IMR-90 (cell line): ENCODE results near the gene HYAL3. TPM values are rescaled to one million over a fixed set of nuclear protein-coding genes. Genes with fewer than 3 reads are reported as not detected.

ENCODE experiments used
- ATAC-seq: fragments of 200-7000 bp; cut with Tn5 transposase; 2 replicates; pipeline ENCODE4 v1.9.1; 2020; ENCODE audit warnings: low read depth, mild to moderate bottlenecking, moderate library complexity
- BruUV-seq: library from RNA; stranded (reverse); fragments of 400-500 nt; replicated peaks from 2 replicates; lab custom pipeline; 2021; lab: Mats Ljungman, UMichigan
- CTCF ChIA-PET: fragments of 300-600 bp; formaldehyde crosslinking; extraction: SDS; loops from one replicate; lab custom pipeline; 2021; ENCODE audit warnings: antibody characterized with exemption; lab: Yijun Ruan, JAX
- POLR2A ChIA-PET: fragments of 300-600 bp; sonication (Branson Sonifier 250); formaldehyde crosslinking; loops from one replicate; lab custom pipeline; 2022; ENCODE audit warnings: antibody characterized with exemption; ENCODE audit not compliant: unreplicated experiment; lab: Charles Lee
- DNase-seq: peaks from one replicate; pipeline ENCODE4 v3.0.0; 2013
- H2AFZ ChIP-seq: replicated peaks from 2 replicates; pipeline ENCODE3; 2013; ENCODE audit warnings: low read length, mild to moderate bottlenecking; ENCODE audit not compliant: poor library complexity
- H2AK5ac ChIP-seq: 2 replicates; pipeline ENCODE4 v1.6.1; 2013; ENCODE audit warnings: low read depth, low read length, inconsistent platforms
- H2AK9ac ChIP-seq: replicated peaks from 2 replicates; pipeline ENCODE3; 2013; ENCODE audit warnings: mild to moderate bottlenecking, low read depth, low read length, moderate library complexity; ENCODE audit not compliant: poor library complexity
- H2BK120ac ChIP-seq: 2 replicates; pipeline ENCODE4 v1.6.1; 2013; ENCODE audit warnings: low read depth, low read length, inconsistent platforms
- H2BK15ac ChIP-seq: 3 replicates; pipeline ENCODE4 v1.6.1; 2013; ENCODE audit warnings: low read depth, low read length, inconsistent platforms
- H2BK20ac ChIP-seq: 2 replicates; pipeline ENCODE4 v1.6.1; 2013; ENCODE audit warnings: low read depth, mild to moderate bottlenecking, inconsistent platforms, low read length, moderate library complexity
- H2BK5ac ChIP-seq: 2 replicates; pipeline ENCODE4 v1.6.1; 2013; ENCODE audit warnings: mild to moderate bottlenecking, low read depth, low read length, inconsistent platforms; ENCODE audit not compliant: poor library complexity, severe bottlenecking
- H3K14ac ChIP-seq: replicated peaks from 2 replicates; pipeline ENCODE4 v1.6.1; 2013; ENCODE audit warnings: low read depth, low read length, inconsistent platforms
- H3K18ac ChIP-seq: 2 replicates; pipeline ENCODE4 v1.6.1; 2013; ENCODE audit warnings: low read depth, low read length, control low read depth
- H3K23ac ChIP-seq: 2 replicates; pipeline ENCODE4 v1.6.1; 2013; ENCODE audit warnings: low read depth, low read length, inconsistent platforms
- H3K27ac ChIP-seq: 2 replicates; pipeline ENCODE4 v1.5.1; 2013; ENCODE audit warnings: mild to moderate bottlenecking, control low read depth, low read length; ENCODE audit not compliant: insufficient read depth
- H3K27me3 ChIP-seq: 2 replicates; pipeline ENCODE4 v1.6.1; 2013; ENCODE audit warnings: low read length; ENCODE audit not compliant: control insufficient read depth, insufficient read depth
- H3K36me3 ChIP-seq: 2 replicates; pipeline ENCODE4 v1.6.1; 2013; ENCODE audit warnings: low read length, mixed read lengths; ENCODE audit not compliant: control insufficient read depth, insufficient read depth
- H3K4ac ChIP-seq: 2 replicates; pipeline ENCODE4 v1.6.1; 2013; ENCODE audit warnings: low read depth, low read length, inconsistent platforms
- H3K4me1 ChIP-seq: 2 replicates; pipeline ENCODE4 v1.6.1; 2013; ENCODE audit warnings: low read length, mixed read lengths; ENCODE audit not compliant: control insufficient read depth, insufficient read depth
- H3K4me2 ChIP-seq: 2 replicates; pipeline ENCODE4 v1.6.1; 2013; ENCODE audit warnings: low read depth, mild to moderate bottlenecking, control low read depth, low read length, moderate library complexity
- H3K4me3 ChIP-seq: 2 replicates; pipeline ENCODE4 v1.5.1; 2013; ENCODE audit warnings: low read depth, mild to moderate bottlenecking, control low read depth, low read length, moderate library complexity; ENCODE audit not compliant: insufficient read depth
- H3K56ac ChIP-seq: 2 replicates; pipeline ENCODE4 v1.6.1; 2013; ENCODE audit warnings: low read length, inconsistent platforms; ENCODE audit not compliant: insufficient read depth; ENCODE audit errors: extremely low read depth
- H3K79me1 ChIP-seq, 2 experiments: 2 replicates each; pipeline ENCODE4 v1.6.1; 2013; ENCODE audit warnings: low read length in 2 of 2, inconsistent platforms in 1 of 2, low read depth in 1 of 2
- H3K9ac ChIP-seq: 2 replicates; pipeline ENCODE4 v1.6.1; 2013; ENCODE audit warnings: low read depth, low read length, control low read depth
- H3K9me1 ChIP-seq: 2 replicates; pipeline ENCODE4 v1.6.1; 2013; ENCODE audit warnings: low read length, inconsistent platforms; ENCODE audit not compliant: insufficient read depth
- H3K9me3 ChIP-seq: 2 replicates; pipeline ENCODE4 v1.6.1; 2013; ENCODE audit warnings: low read length; ENCODE audit not compliant: control insufficient read depth, insufficient read depth
- H4K20me1 ChIP-seq: 2 replicates; pipeline ENCODE4 v1.6.1; 2013; ENCODE audit warnings: low read length, inconsistent platforms; ENCODE audit not compliant: insufficient read depth
- H4K5ac ChIP-seq: 2 replicates; pipeline ENCODE4 v1.6.1; 2013; ENCODE audit warnings: mild to moderate bottlenecking, low read depth, low read length, control low read depth
- H4K8ac ChIP-seq, 2 experiments: 2 replicates each; pipeline ENCODE4 v1.6.1; 2013; ENCODE audit warnings: low read depth in 2 of 2, low read length in 2 of 2, control low read depth in 1 of 2, inconsistent platforms in 1 of 2
- H4K91ac ChIP-seq: 2 replicates; pipeline ENCODE4 v1.6.1; 2013; ENCODE audit warnings: low read depth, low read length, inconsistent platforms; ENCODE audit not compliant: insufficient read depth
- BHLHE40 ChIP-seq: fragments of 150-350 bp; IDR thresholded peaks from 2 replicates; pipeline ENCODE4 v1.6.1; 2016; ENCODE audit warnings: mild to moderate bottlenecking, low read depth, low read length
- CEBPB ChIP-seq: IDR thresholded peaks from 2 replicates; pipeline ENCODE4 v1.6.1; 2012; ENCODE audit warnings: low read depth, low read length, improper control_type of control experiment
- CHD1 ChIP-seq: IDR thresholded peaks from 2 replicates; pipeline ENCODE4 v1.6.1; 2012; ENCODE audit warnings: low read depth, low read length, improper control_type of control experiment
- CTCF ChIP-seq: conservative IDR thresholded peaks from 2 replicates; pipeline ENCODE4 v1.5.1; 2012; ENCODE audit warnings: mild to moderate bottlenecking, low read depth, low read length, improper control_type of control experiment
- MAZ ChIP-seq: IDR thresholded peaks from 2 replicates; pipeline ENCODE4 v1.6.1; 2012; ENCODE audit warnings: low read depth, mild to moderate bottlenecking, low read length, improper control_type of control experiment, moderate library complexity, borderline replicate concordance
- MXI1 ChIP-seq: IDR thresholded peaks from 2 replicates; pipeline ENCODE4 v1.6.1; 2012; ENCODE audit warnings: low read depth, mild to moderate bottlenecking, low read length, moderate library complexity, borderline replicate concordance
- NFE2L2 ChIP-seq: fragments of 150-350 bp; IDR thresholded peaks from 2 replicates; pipeline ENCODE4 v1.6.1; 2016; ENCODE audit warnings: low read depth, mild to moderate bottlenecking, low read length
- USF2 ChIP-seq: fragments of 150-350 bp; IDR thresholded peaks from 2 replicates; pipeline ENCODE4 v1.6.1; 2017; ENCODE audit warnings: mild to moderate bottlenecking, antibody characterized with exemption, low read length, low read depth
- whole genome bisulfite sequencing, 2 experiments: methylation state at CpG; one replicate each; pipeline versions ENCODE4 v1.1.5 to v1.1.7; 2013; ENCODE audit warnings: missing lambda C conversion rate in 2 of 2; ENCODE audit not compliant: insufficient read length in 1 of 2; ENCODE audit errors: extremely low coverage in 2 of 2; 5-methylcytosine and 5-hydroxymethylcytosine counted together
- dilution Hi-C: fragments of 300-500 bp; cut with HindIII; formaldehyde crosslinking; loops from one replicate; pipeline ENCODE4 v1.14.3; 2018; ENCODE audit warnings: low sequenced_read_pairs; ENCODE audit not compliant: unreplicated experiment
- in situ Hi-C: fragments of 300-500 bp; cut with MboI; formaldehyde crosslinking; loops from 3 replicates; pipeline ENCODE4 v1.14.3; 2019; ENCODE audit warnings: low sequenced_read_pairs, inconsistent platforms, mixed read lengths
- intact Hi-C: fragments of 100-400 bp; cut with micrococcal nuclease; formaldehyde crosslinking; loops from 2 replicates; pipeline ENCODE4 v1.10.0; 2022
- polyA plus RNA-seq, 3 experiments: library from polyadenylated mRNA; depleted of rRNA; stranded (reverse); fragments of >200 nt; gene quantifications; 2 replicates each; pipeline ENCODE4 v1.2.3, GENCODE V29; 2012; ENCODE audit warnings: low replicate concordance in 1 of 3
- total RNA-seq: library from RNA; depleted of rRNA; stranded (reverse); fragments of >200 nt; gene quantifications from 2 replicates; pipeline ENCODE4 v1.2.3, GENCODE V29; 2012

Gene HYAL3
- total and polyA plus RNA-seq, 2 of the 4 experiments (the other 2 are of a cell fraction): 2.7 to 5.7 TPM

DNA sequence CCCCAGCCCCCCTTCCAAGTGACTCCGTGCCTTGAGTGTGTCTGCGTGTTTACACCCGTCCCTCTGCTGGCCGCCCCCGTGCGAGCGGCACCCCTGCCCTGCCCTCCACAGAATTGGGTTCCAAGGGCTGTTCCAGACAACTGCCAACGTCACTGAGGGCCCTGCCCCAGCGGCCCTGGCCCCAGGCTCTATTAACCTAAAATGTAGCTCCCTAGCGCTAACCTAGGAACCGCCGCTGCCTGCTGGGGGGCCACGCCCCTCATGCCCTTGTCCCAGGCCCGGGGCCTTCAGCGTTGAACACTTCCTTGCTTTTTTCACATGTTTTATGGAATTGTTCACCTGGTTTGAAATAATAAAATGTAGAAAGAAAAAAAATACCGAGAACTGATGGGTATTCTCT lies 40.2 kb downstream of the HYAL3 start:
- dilution Hi-C loops (no loop called here), in situ Hi-C loops (no loop called here), intact Hi-C loops (no loop called here)
- Histone ChIP-seq H2BK20ac (no peak overlapping the region), H4K8ac (no peak overlapping the region), H3K9ac (no peak overlapping the region), H2AK5ac (no peak overlapping the region), H3K23ac (no peak overlapping the region), H2AK9ac (no peak overlapping the region), H3K9me3 (no peaks in the 10 kb centered on the region), H3K9me1 (peaks cover 9% of the 10 kb centered on the region; the same call in 1 of the 2 replicates), H4K5ac (no peak overlapping the region), H4K91ac (no peak overlapping the region), H4K20me1 (peaks cover 23% of the 10 kb centered on the region; the same call in 1 of the 2 replicates), H3K4ac (no peak overlapping the region), H3K79me1 (peaks cover 20 to 71% of the 10 kb centered on the region in 2 experiments), H2BK120ac (no peak overlapping the region), H3K18ac (no peak overlapping the region), H3K27ac (no peak overlapping the region), H3K56ac (no peak overlapping the region), H2AFZ (no peak overlapping the region), H2BK5ac (no peak overlapping the region), H3K4me3 (no peak overlapping the region), H3K27me3 (no peaks in the 10 kb centered on the region), H2BK15ac (no peak overlapping the region), H3K36me3 (peaks cover 36% of the 10 kb centered on the region), H3K4me2 (no peak overlapping the region), H3K14ac (no peak overlapping the region), H3K4me1 (peaks cover 22% of the 10 kb centered on the region)
- BruUV-seq: no TSS peak
- ATAC-seq (no peak), DNase-seq (no peak)
- ChIA-PET POLR2A (no interaction called here), CTCF (interaction anchor here (1.2 to 1.6 kb wide), 3 partner anchors 11 to 75 kb away, joined by 3 to 4 read pairs (median 3); no protein-coding TSS in a partner anchor)
- WGBS, 2 experiments: 87% methylated on average over 9 of the region's 16 CpGs; no CpG with 5 or more reads in 1 of the 2 experiments
- TF ChIP-seq BHLHE40 (no peak), MXI1 (no peak), CHD1 (no peak), USF2 (no peak), CTCF (no peak; the same call in 1 of the 2 replicates), NFE2L2 (no peak), CEBPB (no peak), MAZ (no peak)
